Esophagus squamous epithelium (tissue), 4 donors: ENCODE measurements around the gene ADD3.

Experiments used
- CTCF ChIP-seq, 6 experiments: fragments of 450-650 bp in 4 of 6; fragments of 200-600 bp in 2 of 6; sonication (generic) in 2 of 6; IDR thresholded peaks; one replicate each; pipeline ENCODE4 v1.5.1; 2016 to 2019; ENCODE audit warnings: antibody characterized with exemption in 6 of 6, mild to moderate bottlenecking in 4 of 6, moderate library complexity in 4 of 6
- POLR2A ChIP-seq, 4 donors: fragments of 450-650 bp; IDR thresholded peaks; one replicate each; pipeline ENCODE4 v1.6.1; 2017; ENCODE audit warnings: antibody characterized with exemption in 4 of 4, mild to moderate bottlenecking in 4 of 4, moderate library complexity in 3 of 4

- no peak for TF ChIP-seq POLR2A (IDR thresholded peaks at IDR 0.05)
- TF ChIP-seq CTCF (IDR thresholded peaks at IDR 0.05) = no peak
These were observed 34.4 kb upstream of the ADD3 start for GRCh38 chr10:109973326-109973829.
